Sigmoid colon (tissue), 3 donors: ENCODE results near the gene IGDCC3.

Source experiments
- CTCF ChIP-seq, 4 experiments: fragments of 450-650 bp in 3 of 4; fragments of 200-600 bp in 1 of 4; IDR thresholded peaks; one replicate each; pipeline ENCODE4 v1.5.1; 2016 to 2019; ENCODE audit warnings: antibody characterized with exemption in 4 of 4, mild to moderate bottlenecking in 3 of 4, moderate library complexity in 2 of 4
- POLR2A ChIP-seq, 2 donors: fragments of 450-650 bp; IDR thresholded peaks; one replicate each; pipeline ENCODE4 v1.6.1; 2016; ENCODE audit warnings: antibody characterized with exemption in 2 of 2, mild to moderate bottlenecking in 2 of 2, moderate library complexity in 2 of 2

- TF ChIP-seq CTCF (IDR thresholded peaks at IDR 0.05): no peak
- TF ChIP-seq POLR2A (IDR thresholded peaks at IDR 0.05): no peak
Measured at GRCh38 chr15:65307978-65308377, 69.8 kb downstream of the IGDCC3 start.
